Esophagus mucosa (tissue), 1 donor: Measurements from ENCODE around the gene IFT122. TPM values are rescaled to one million over a fixed set of nuclear protein-coding genes. Genes with fewer than 3 reads are reported as not detected.
"Not testable (repeated sequence)": the region's sequence is repeated elsewhere in the genome, so short reads cannot be mapped to it uniquely, and the experiment has no call there.

Source experiments
- ATAC-seq: fragments of 200-7000 bp; cut with Tn5 transposase; one replicate; pipeline ENCODE4 v1.9.1; 2020
- total RNA-seq: library from RNA; stranded (reverse); gene quantifications from one replicate; pipeline ENCODE4 v1.2.4, GENCODE V29; 2023
- donor health status: DM: yes; HTN: yes; CAD: no.

Gene IFT122
- total RNA-seq: 11.2 TPM

- peak; percentile 97 for ATAC-seq
Observed at GRCh38 chr3:129439817-129440617, at the start of gene IFT122, which contains the start of gene MBD4. IFT122 (plus strand) TSS chr3:129440224; CDS start chr3:129440331, 107 bp downstream. MBD4 (minus strand) TSS chr3:129439948; CDS start chr3:129439833, 115 bp downstream.

GRCh38 chr3:129391583-129391982 lies 48.4 kb upstream of the IFT122 start:
- peak; percentile 51 for ATAC-seq

- not testable (repeated sequence) for ATAC-seq
Observed at GRCh38 chr3:129392106-129392887, 47.7 kb upstream of the IFT122 start.

GRCh38 chr3:129393271-129393670 lies 46.8 kb upstream of the IFT122 start:
- ATAC-seq: peak; percentile 16

- ATAC-seq: not testable (repeated sequence)
Observed at GRCh38 chr3:129393760-129394564, 46.1 kb upstream of the IFT122 start.

GRCh38 chr3:129398803-129399144 lies 41.2 kb upstream of the IFT122 start:
- ATAC-seq: peak; percentile 44

- peak; percentile 82 for ATAC-seq
Observed at GRCh38 chr3:129399145-129399894, 40.7 kb upstream of the IFT122 start.

- peak; percentile 15 for ATAC-seq
Observed at GRCh38 chr3:129399895-129400357, 40.1 kb upstream of the IFT122 start.

- ATAC-seq: no peak
Observed at GRCh38 chr3:129402210-129402609, 37.8 kb upstream of the IFT122 start.

- no peak for ATAC-seq
Observed at GRCh38 chr3:129402616-129403015, 37.4 kb upstream of the IFT122 start.

GRCh38 chr3:129403450-129403849 lies 36.6 kb upstream of the IFT122 start:
- no peak for ATAC-seq

GRCh38 chr3:129404130-129404529 lies 35.9 kb upstream of the IFT122 start:
- ATAC-seq: no peak

GRCh38 chr3:129404610-129405009 lies 35.4 kb upstream of the IFT122 start:
- ATAC-seq: no peak

- no peak for ATAC-seq
Observed at GRCh38 chr3:129409541-129409940, 30.5 kb upstream of the IFT122 start.

- ATAC-seq: no peak
Observed at GRCh38 chr3:129410971-129411370, 29.1 kb upstream of the IFT122 start.

GRCh38 chr3:129412542-129413198 lies 27.4 kb upstream of the IFT122 start:
- ATAC-seq: no peak

GRCh38 chr3:129413238-129413637 lies 26.8 kb upstream of the IFT122 start:
- ATAC-seq: not testable (repeated sequence)

- ATAC-seq: no peak
Observed at GRCh38 chr3:129413687-129414506, 26.1 kb upstream of the IFT122 start.

- ATAC-seq: no peak
Observed at GRCh38 chr3:129415378-129415777, 24.6 kb upstream of the IFT122 start.

- ATAC-seq: no peak
Observed at GRCh38 chr3:129415830-129416229, 24.2 kb upstream of the IFT122 start.
